Mesothelial cell of epicardium (in vitro differentiated cells): ENCODE data around the gene CAPN15. TPM values are rescaled to one million over a fixed set of nuclear protein-coding genes. Genes with fewer than 3 reads are reported as not detected.

ENCODE experiments used
- DNase-seq, 2 experiments: peaks; one replicate each; pipeline ENCODE4 v3.0.0; 2021; ENCODE audit warnings: low spot score in 2 of 2; ENCODE audit not compliant: unreplicated experiment in 2 of 2
- H3K27ac Mint-ChIP-seq: 2 replicates; pipeline ENCODE4 v1.8.0; 2021; ENCODE audit warnings: mixed read lengths
- H3K27me3 Mint-ChIP-seq: 2 replicates; pipeline ENCODE4 v1.8.0; 2021; ENCODE audit warnings: low read depth, mixed read lengths
- H3K36me3 Mint-ChIP-seq: 2 replicates; pipeline ENCODE4 v1.8.0; 2021; ENCODE audit warnings: mixed read lengths
- H3K4me1 Mint-ChIP-seq: 2 replicates; pipeline ENCODE4 v1.8.0; 2021; ENCODE audit warnings: mixed read lengths
- H3K4me3 Mint-ChIP-seq: 2 replicates; pipeline ENCODE4 v1.8.0; 2021; ENCODE audit warnings: mild to moderate bottlenecking, moderate library complexity, mixed read lengths
- H3K9me3 Mint-ChIP-seq: 2 replicates; pipeline ENCODE4 v1.8.0; 2021; ENCODE audit warnings: mixed read lengths
- CTCF ChIP-seq: fragments of 200-600 bp; sonication (generic); IDR thresholded peaks from one replicate; pipeline ENCODE4 v1.5.0; 2021; ENCODE audit warnings: antibody characterized with exemption; ENCODE audit not compliant: unreplicated experiment
- microRNA-seq: library from miRNA; unstranded; fragments of <30 nt; microRNA quantifications from one replicate; pipeline ENCODE4 v1.2.0, GENCODE V29; 2021; ENCODE audit warnings: inconsistent platforms, mixed read lengths
- total RNA-seq: library from RNA; stranded (reverse); gene quantifications from 3 replicates; pipeline ENCODE4 v1.2.1, GENCODE V29; 2021

CAPN15 gene
- total RNA-seq, 1 donor from 2014 or later: 49.1 TPM

- H3K4me1 Mint-ChIP-seq: no peaks in the 10 kb centered on the region
- peaks cover 18% of the 10 kb centered on the region for H3K36me3 Mint-ChIP-seq
- peaks cover 4% of the 10 kb centered on the region for H3K9me3 Mint-ChIP-seq
- no peak overlapping the region for H3K27ac Mint-ChIP-seq
- TF ChIP-seq CTCF: no peak
- no peaks in the 10 kb centered on the region for H3K27me3 Mint-ChIP-seq
- H3K4me3 Mint-ChIP-seq: no peak overlapping the region
- no peak for DNase-seq
Observed at GRCh38 chr16:603933-604332, 76.4 kb downstream of the CAPN15 start.

Small RNA genes within 50 kb of the gene (microRNA-seq; reads per million reads assigned to microRNA genes)
- gene MIR3176 (1.2 reads per million), gene MIR5587 (2.1 reads per million)

Other genes starting within 250 kb of the CAPN15 start
- gene ARHGDIG, start 247.1 kb upstream of the CAPN15 start, total RNA-seq: 3.6 to 4.8 TPM (median 4.7 TPM) in 3 replicates
- 2.1 to 3.3 TPM (median 2.7 TPM) in 3 replicates for gene PDIA2, start 244.5 kb upstream of the CAPN15 start, total RNA-seq
- gene AXIN1, start 175.0 kb upstream of the CAPN15 start, total RNA-seq: 31.1 to 34.0 TPM (median 33.2 TPM) in 3 replicates
- gene MRPL28, start 157.2 kb upstream of the CAPN15 start, total RNA-seq: 75.3 to 75.9 TPM (median 75.9 TPM) in 3 replicates
- gene PGAP6, start 145.7 kb upstream of the CAPN15 start, total RNA-seq: 48.6 to 51.4 TPM (median 49.0 TPM) in 3 replicates
- gene NME4, start 130.5 kb upstream of the CAPN15 start, total RNA-seq: 252 to 258 TPM (median 253 TPM) in 3 replicates
- 29.3 to 35.4 TPM (median 31.2 TPM) in 3 replicates for gene DECR2, start 125.8 kb upstream of the CAPN15 start, total RNA-seq
- 53.9 to 68.8 TPM (median 59.7 TPM) in 3 replicates for gene RAB11FIP3, start 102.1 kb upstream of the CAPN15 start, total RNA-seq
- gene PRR35, start 32.7 kb downstream of the CAPN15 start, total RNA-seq: 0.25 TPM in 1 of 3 replicates, not detected in the others
- gene NHLRC4, start 39.3 kb downstream of the CAPN15 start, total RNA-seq: 2.3 to 3.0 TPM (median 2.7 TPM) in 3 replicates
- 78.5 to 86.7 TPM (median 84.8 TPM) in 3 replicates for gene PIGQ, start 42.3 kb downstream of the CAPN15 start, total RNA-seq
- 23.2 to 26.2 TPM (median 25.5 TPM) in 3 replicates for gene RAB40C, start 62.4 kb downstream of the CAPN15 start, total RNA-seq
- 0.47 to 0.94 TPM (median 0.84 TPM) in 3 replicates for gene WFIKKN1, start 103.3 kb downstream of the CAPN15 start, total RNA-seq
- gene METTL26, start 108.6 kb downstream of the CAPN15 start, total RNA-seq: 72.1 to 74.0 TPM (median 73.2 TPM) in 3 replicates
- 20.5 to 24.6 TPM (median 21.7 TPM) in 3 replicates for gene MCRIP2, start 114.1 kb downstream of the CAPN15 start, total RNA-seq
- 75.9 to 86.9 TPM (median 77.2 TPM) in 3 replicates for gene WDR90, start 121.7 kb downstream of the CAPN15 start, total RNA-seq
- gene RHOT2, start 140.4 kb downstream of the CAPN15 start, total RNA-seq: 190 to 207 TPM (median 194 TPM) in 3 replicates
- gene RHBDL1, start 148.0 kb downstream of the CAPN15 start, total RNA-seq: 5.9 to 6.1 TPM (median 6.0 TPM) in 3 replicates
- gene STUB1, start 152.7 kb downstream of the CAPN15 start, total RNA-seq: 69.4 to 79.9 TPM (median 72.5 TPM) in 3 replicates
- 46.1 to 51.2 TPM (median 46.5 TPM) in 3 replicates for gene JMJD8, start 156.6 kb downstream of the CAPN15 start, total RNA-seq
- gene WDR24, start 162.7 kb downstream of the CAPN15 start, total RNA-seq: 20.6 to 22.8 TPM (median 21.9 TPM) in 3 replicates
- gene FBXL16, start 178.1 kb downstream of the CAPN15 start, total RNA-seq: 0.18 to 0.85 TPM (median 0.23 TPM) in 3 replicates
- 12.8 to 15.3 TPM (median 15.1 TPM) in 3 replicates for gene METRN, start 187.4 kb downstream of the CAPN15 start, total RNA-seq
- 26.2 to 33.8 TPM (median 27.5 TPM) in 3 replicates for gene ANTKMT, start 193.4 kb downstream of the CAPN15 start, total RNA-seq
- gene CCDC78, start 198.7 kb downstream of the CAPN15 start, total RNA-seq: 2.5 to 3.2 TPM (median 2.7 TPM) in 3 replicates
- gene HAGHL, start 199.4 kb downstream of the CAPN15 start, total RNA-seq: 6.4 to 8.6 TPM (median 7.4 TPM) in 3 replicates
- gene CIAO3, start 213.3 kb downstream of the CAPN15 start, total RNA-seq: 39.9 to 46.0 TPM (median 45.1 TPM) in 3 replicates
- gene MSLN, start 233.0 kb downstream of the CAPN15 start, total RNA-seq: 5.0 to 5.8 TPM (median 5.7 TPM) in 3 replicates